K562 (cell line): ENCODE measurements around the gene CPED1. TPM values are rescaled to one million over a fixed set of nuclear protein-coding genes. Genes with fewer than 3 reads are reported as not detected.
A peak's percentile ranks its signal among the peaks of the same experiment; 100 is the strongest.

Experiments used
- ADNP ChIP-seq: fragments of 200-800 bp; sonication (Bioruptor generic); IDR thresholded peaks from 2 replicates; pipeline ENCODE4 v1.6.1; 2016; ENCODE audit warnings: missing genetic modification characterization, missing compliant biosample characterization
- CREM ChIP-seq: IDR thresholded peaks from 2 replicates; pipeline ENCODE4 v1.6.1; 2014; ENCODE audit warnings: antibody characterized with exemption, low read depth
- E2F3 ChIP-seq: fragments of 250-450 bp; sonication (Bioruptor Pico); IDR thresholded peaks from 2 replicates; pipeline ENCODE4 v1.4.0; 2020; ENCODE audit warnings: mild to moderate bottlenecking
- HNRNPL ChIP-seq: fragments of 200-400 bp; formaldehyde crosslinking; IDR thresholded peaks from 2 replicates; pipeline ENCODE4 v1.6.1; 2017; ENCODE audit warnings: low read depth, mild to moderate bottlenecking, low read length
- ILF3 ChIP-seq: fragments of 450-650 bp; IDR thresholded peaks from 2 replicates; pipeline ENCODE4 v1.6.1; 2018; ENCODE audit warnings: antibody characterized with exemption, mild to moderate bottlenecking, moderate library complexity, borderline replicate concordance
- MXI1 ChIP-seq: IDR thresholded peaks from 2 replicates; pipeline ENCODE4 v1.6.1; 2011; ENCODE audit warnings: low read depth, mild to moderate bottlenecking, improper control_type of control experiment, low read length
- MYC ChIP-seq, 2 experiments: fragments of 250-450 bp in 1 of 2; sonication (Bioruptor Pico) in 1 of 2; IDR thresholded peaks; 2 replicates each; pipeline versions ENCODE4 v1.5.1 to v1.6.1; 2012 to 2021; ENCODE audit warnings: low read depth in 2 of 2, borderline replicate concordance in 1 of 2, improper control_type of control experiment in 1 of 2, low read length in 1 of 2, mild to moderate bottlenecking in 1 of 2, moderate library complexity in 1 of 2
- NR3C1 ChIP-seq: sonication (generic); formaldehyde crosslinking; IDR thresholded peaks from 2 replicates; pipeline ENCODE4 v1.8.1; 2022; ENCODE audit warnings: missing genetic modification reagents
- PTTG1 ChIP-seq: fragments of 450-650 bp; IDR thresholded peaks from 2 replicates; pipeline ENCODE4 v1.6.1; 2016; ENCODE audit warnings: low read depth, mild to moderate bottlenecking, missing genetic modification characterization, missing compliant biosample characterization
- SMARCC2 ChIP-seq: fragments of 450-650 bp; IDR thresholded peaks from 2 replicates; pipeline ENCODE4 v1.6.1; 2017; ENCODE audit warnings: antibody characterized with exemption, moderate library complexity, mild to moderate bottlenecking, low read depth
- SOX6 ChIP-seq: fragments of 450-650 bp; IDR thresholded peaks from 2 replicates; pipeline ENCODE4 v1.6.1; 2014; ENCODE audit warnings: mild to moderate bottlenecking
- XRCC3 ChIP-seq: fragments of 450-650 bp; IDR thresholded peaks from 2 replicates; pipeline ENCODE4 v1.6.1; 2017; ENCODE audit warnings: mild to moderate bottlenecking, moderate library complexity
- ZBED1 ChIP-seq: IDR thresholded peaks from 2 replicates; pipeline ENCODE4 v1.6.1; 2014
- ZFP1 ChIP-seq: fragments of 450-650 bp; formaldehyde crosslinking; IDR thresholded peaks from 2 replicates; pipeline ENCODE4 v1.4.0; 2020; ENCODE audit warnings: mild to moderate bottlenecking, mixed read lengths
- ZNF184 ChIP-seq: sonication (generic); formaldehyde crosslinking; IDR thresholded peaks from 2 replicates; pipeline ENCODE4 v1.5.0; 2020; ENCODE audit warnings: missing genetic modification reagents
- ZNF23 ChIP-seq: fragments of 250-450 bp; sonication (Bioruptor Pico); IDR thresholded peaks from 2 replicates; pipeline ENCODE4 v1.4.0; 2020; ENCODE audit warnings: mild to moderate bottlenecking
- ZNF277 ChIP-seq: fragments of 250-450 bp; sonication (Bioruptor Pico); IDR thresholded peaks from 2 replicates; pipeline ENCODE4 v1.8.0; 2022; ENCODE audit warnings: inconsistent platforms, mild to moderate bottlenecking, moderate library complexity, borderline replicate concordance
- ZNF696 ChIP-seq: fragments of 250-450 bp; sonication (Bioruptor Pico); conservative IDR thresholded peaks from 2 replicates; pipeline ENCODE4 v1.4.0; 2020; ENCODE audit warnings: mild to moderate bottlenecking, moderate library complexity
- polyA plus RNA-seq, 8 experiments: library from polyadenylated mRNA; depleted of rRNA in 4 of 8; stranded (reverse) in 5 of 8; unstranded in 3 of 8; fragments of >200 nt; fragmentation: Nextera tagmentation in 2 of 8; fragmentation: Illumina TruSeq in 1 of 8; extraction: Ambion mirVana in 2 of 8; extraction: Trizol in 1 of 8; gene quantifications; 2 replicates each; pipeline versions ENCODE4 v1.2.1 to v1.2.3, GENCODE V29; 2011 to 2014; ENCODE audit warnings: inconsistent platforms in 1 of 8, missing spikeins in 1 of 8
- total RNA-seq, 7 experiments: library from RNA; depleted of rRNA in 6 of 7; stranded (reverse); fragments of >200 nt in 6 of 7; fragmentation: Illumina TruSeq in 2 of 7; extraction: Trizol in 2 of 7; gene quantifications; 2 replicates each; pipeline versions ENCODE4 v1.2.1 to v1.2.3, GENCODE V29; 2011 to 2021; ENCODE audit warnings: low replicate concordance in 1 of 7
- TF ChIP-seq, protein P1 (sequence below): fragments of 250-450 bp; sonication (Bioruptor Pico); IDR thresholded peaks from 2 replicates; pipeline ENCODE4 v1.5.0; 2021
- TF ChIP-seq, protein P2 (sequence below): IDR thresholded peaks from 2 replicates; pipeline ENCODE4 v1.6.1; 2012; ENCODE audit warnings: low read depth, low read length, improper control_type of control experiment, borderline replicate concordance
- TF ChIP-seq, protein P3 (sequence below): sonication (generic); formaldehyde crosslinking; IDR thresholded peaks from 2 replicates; pipeline ENCODE4 v1.8.0; 2022; ENCODE audit warnings: missing genetic modification reagents, mild to moderate bottlenecking, moderate library complexity, borderline replicate concordance

CPED1 gene
- total and polyA plus RNA-seq, 9 of the 15 experiments (the other 6 are each of a cell fraction or from before 2014, with no cell fraction given), result 195 to 393 (median 290) TPM

DNA sequence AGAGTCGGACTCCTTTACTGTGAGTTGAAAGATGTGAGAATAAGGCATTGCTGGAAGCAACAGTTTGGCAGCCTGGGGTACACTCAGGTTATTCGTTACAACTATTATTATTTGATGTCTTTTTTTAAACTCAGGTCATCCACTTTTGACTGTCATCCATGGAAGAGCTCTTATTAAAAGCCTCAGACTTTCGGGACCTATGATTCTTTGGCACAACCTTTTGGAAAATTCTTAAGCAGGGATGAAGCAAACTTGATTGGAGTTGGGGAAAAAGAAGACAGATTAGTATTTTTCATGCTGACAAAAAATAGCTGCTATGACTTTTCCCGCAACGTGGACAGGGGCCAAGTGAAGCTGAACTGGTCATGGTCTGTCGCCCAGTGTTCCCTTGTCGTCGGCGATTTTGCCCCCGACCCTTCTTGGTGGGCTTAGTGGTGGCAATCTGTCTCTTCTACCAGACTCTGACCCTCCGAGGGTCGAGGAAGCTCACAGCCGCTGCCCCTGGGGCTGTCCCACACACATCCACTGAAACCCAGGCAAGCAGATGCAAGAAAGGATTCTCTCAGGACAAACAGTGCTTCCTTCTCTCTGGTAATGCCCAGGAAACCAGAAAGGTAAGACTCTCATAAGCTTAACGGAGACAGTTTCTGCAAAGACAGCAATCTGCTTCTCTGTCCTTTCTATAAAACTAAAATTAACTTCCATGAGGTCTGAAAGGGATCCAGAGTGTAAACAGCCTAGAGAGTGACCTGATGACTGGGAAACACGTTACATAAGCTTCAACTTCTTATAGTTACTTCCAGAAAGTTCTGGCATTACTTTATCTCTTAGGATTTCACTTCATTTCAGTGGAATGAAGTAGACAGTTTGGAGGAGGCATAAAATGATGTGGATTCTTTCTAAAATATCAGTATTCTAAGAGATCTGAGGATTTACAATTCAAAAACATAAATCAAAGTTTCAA, 1.0 kb downstream of the CPED1 start (continued):
- TF ChIP-seq E2F3 (CRISPR knock-in tag), result no peak
- TF ChIP-seq CREM, result no peak
- no peak for TF ChIP-seq ADNP (tag)
- 0 out of 2 replicates have a peak, but pooled peaks have one; percentile 17 for TF ChIP-seq ILF3
- TF ChIP-seq MYC (IDR thresholded peaks at IDR 0.05; ENCODE audit: low read depth, low read length), result 0 out of 2 replicates have a peak, but pooled peaks have one; percentile 2
- TF ChIP-seq MYC (CRISPR knock-in tag; IDR thresholded peaks at IDR 0.05; ENCODE audit: borderline replicate concordance, low read depth), result no peak
- TF ChIP-seq NR3C1 (CRISPR knock-in tag), result no peak
- TF ChIP-seq ZNF23 (CRISPR knock-in tag), result 0 out of 2 replicates have a peak, but pooled peaks have one; percentile 7
- no peak; the same call in 1 of the 2 replicates for TF ChIP-seq SMARCC2
- no peak for TF ChIP-seq SOX6
- TF ChIP-seq, protein P1, sequence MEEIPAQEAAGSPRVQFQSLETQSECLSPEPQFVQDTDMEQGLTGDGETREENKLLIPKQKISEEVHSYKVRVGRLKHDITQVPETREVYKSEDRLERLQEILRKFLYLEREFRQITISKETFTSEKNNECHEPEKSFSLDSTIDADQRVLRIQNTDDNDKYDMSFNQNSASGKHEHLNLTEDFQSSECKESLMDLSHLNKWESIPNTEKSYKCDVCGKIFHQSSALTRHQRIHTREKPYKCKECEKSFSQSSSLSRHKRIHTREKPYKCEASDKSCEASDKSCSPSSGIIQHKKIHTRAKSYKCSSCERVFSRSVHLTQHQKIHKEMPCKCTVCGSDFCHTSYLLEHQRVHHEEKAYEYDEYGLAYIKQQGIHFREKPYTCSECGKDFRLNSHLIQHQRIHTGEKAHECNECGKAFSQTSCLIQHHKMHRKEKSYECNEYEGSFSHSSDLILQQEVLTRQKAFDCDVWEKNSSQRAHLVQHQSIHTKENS, result no peak
- TF ChIP-seq ZBED1, result no peak
- TF ChIP-seq PTTG1, result no peak
- no peak for TF ChIP-seq HNRNPL
- TF ChIP-seq, protein P2, sequence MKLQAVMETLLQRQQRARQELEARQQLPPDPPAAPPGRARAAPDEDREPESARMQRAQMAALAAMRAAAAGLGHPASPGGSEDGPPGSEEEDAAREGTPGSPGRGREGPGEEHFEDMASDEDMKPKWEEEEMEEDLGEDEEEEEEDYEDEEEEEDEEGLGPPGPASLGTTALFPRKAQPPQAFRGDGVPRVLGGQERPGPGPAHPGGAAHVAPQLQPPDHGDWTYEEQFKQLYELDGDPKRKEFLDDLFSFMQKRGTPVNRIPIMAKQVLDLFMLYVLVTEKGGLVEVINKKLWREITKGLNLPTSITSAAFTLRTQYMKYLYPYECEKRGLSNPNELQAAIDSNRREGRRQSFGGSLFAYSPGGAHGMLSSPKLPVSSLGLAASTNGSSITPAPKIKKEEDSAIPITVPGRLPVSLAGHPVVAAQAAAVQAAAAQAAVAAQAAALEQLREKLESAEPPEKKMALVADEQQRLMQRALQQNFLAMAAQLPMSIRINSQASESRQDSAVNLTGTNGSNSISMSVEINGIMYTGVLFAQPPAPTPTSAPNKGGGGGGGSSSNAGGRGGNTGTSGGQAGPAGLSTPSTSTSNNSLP, result no peak
- TF ChIP-seq ZNF696, result no peak
- no peak for TF ChIP-seq XRCC3
- TF ChIP-seq ZFP1 (CRISPR knock-in tag), result no peak
- TF ChIP-seq ZNF277 (CRISPR knock-in tag), result no peak
- no peak for TF ChIP-seq MXI1
- TF ChIP-seq ZNF184 (CRISPR knock-in tag), result no peak
- TF ChIP-seq, protein P3, sequence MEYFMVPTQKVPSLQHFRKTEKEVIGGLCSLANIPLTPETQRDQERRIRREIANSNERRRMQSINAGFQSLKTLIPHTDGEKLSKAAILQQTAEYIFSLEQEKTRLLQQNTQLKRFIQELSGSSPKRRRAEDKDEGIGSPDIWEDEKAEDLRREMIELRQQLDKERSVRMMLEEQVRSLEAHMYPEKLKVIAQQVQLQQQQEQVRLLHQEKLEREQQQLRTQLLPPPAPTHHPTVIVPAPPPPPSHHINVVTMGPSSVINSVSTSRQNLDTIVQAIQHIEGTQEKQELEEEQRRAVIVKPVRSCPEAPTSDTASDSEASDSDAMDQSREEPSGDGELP, result no peak; the same call in 1 of the 2 replicates
